ENCODE measurements around the gene ATP6V0D1.

- TF ChIP-seq CTCF (conservative IDR thresholded peaks at IDR 0.05 in 1 of 2, IDR thresholded peaks at IDR 0.05 in 1 of 2; ENCODE audit: extremely low read depth in 1 of 2, insufficient read depth in 1 of 2, low read depth in 1 of 2, low read length in 2 of 2) (no peak), EZH2 (IDR thresholded peaks at IDR 0.05; ENCODE audit: borderline replicate concordance, low read length) (no peak)
These were observed 45.2 kb downstream of the ATP6V0D1 start for GRCh38 chr16:67435758-67436164.

Data from mammary epithelial cell (primary cell).